Gastrocnemius medialis (tissue), 4 donors: Measurements from ENCODE around the gene RPS6KB2.

Source experiments
- CTCF ChIP-seq, 5 experiments: fragments of 450-650 bp in 3 of 5; fragments of 200-600 bp in 2 of 5; sonication (generic) in 2 of 5; IDR thresholded peaks in 4 of 5; conservative IDR thresholded peaks in 1 of 5; 1 replicate in 4 of 5; 2 replicates in 1 of 5; pipeline ENCODE4 v1.5.1; 2016 to 2019; ENCODE audit warnings: antibody characterized with exemption in 5 of 5, mild to moderate bottlenecking in 3 of 5, moderate library complexity in 3 of 5
- POLR2A ChIP-seq, 2 donors: fragments of 450-650 bp; IDR thresholded peaks; one replicate each; pipeline ENCODE4 v1.6.1; 2017; ENCODE audit warnings: antibody characterized with exemption in 2 of 2, mild to moderate bottlenecking in 2 of 2, moderate library complexity in 2 of 2

DNA sequence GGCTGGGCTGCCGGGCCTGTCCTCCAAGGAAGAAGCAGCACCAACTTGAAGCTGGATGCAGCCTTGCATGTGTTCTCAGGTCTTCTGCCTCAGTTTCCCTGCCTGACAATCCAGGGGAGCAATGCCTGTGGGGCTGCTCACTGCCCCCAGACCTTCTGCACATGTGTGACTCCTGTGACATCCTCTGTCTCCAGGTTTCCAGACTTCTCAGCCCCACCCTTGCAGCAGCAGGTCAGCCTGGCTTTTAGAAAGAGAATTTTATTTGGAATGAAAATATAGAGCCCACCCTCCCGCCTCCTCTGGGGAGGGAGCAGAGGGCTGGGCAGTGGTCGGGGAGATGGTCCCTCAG, 9.5 kb downstream of the RPS6KB2 start:
- TF ChIP-seq CTCF (IDR thresholded peaks at IDR 0.05 in 4 of 5, conservative IDR thresholded peaks at IDR 0.05 in 1 of 5) (no peak), POLR2A (IDR thresholded peaks at IDR 0.05) (no peak)
